GM12878 (cell line): ENCODE measurements around the gene PACS1. TPM values are rescaled to one million over a fixed set of nuclear protein-coding genes. Genes with fewer than 3 reads are reported as not detected.

Source experiments
- ATAC-seq: fragments of 200-7000 bp; cut with Tn5 transposase; 3 replicates; pipeline ENCODE4 v1.9.1; 2020; ENCODE audit warnings: mild to moderate bottlenecking, moderate library complexity
- BruUV-seq: library from RNA; stranded (reverse); fragments of 400-500 nt; replicated peaks from 2 replicates; lab custom pipeline; 2021; lab: Mats Ljungman, UMichigan
- CTCF ChIA-PET: fragments of 300-600 bp; sonication (Branson Sonifier 250); formaldehyde crosslinking; extraction: SDS; loops from one replicate; lab custom pipeline; 2021; ENCODE audit warnings: inconsistent platforms; lab: Yijun Ruan, JAX
- POLR2A ChIA-PET: fragments of 350-600 bp; formaldehyde crosslinking; extraction: SDS; loops from one replicate; lab custom pipeline; 2021; ENCODE audit warnings: inconsistent platforms; lab: Charles Lee
- RAD21 ChIA-PET: fragments of 300-600 bp; sonication (Branson Sonifier 250); formaldehyde crosslinking; loops from one replicate; lab custom pipeline; 2023; ENCODE audit warnings: antibody characterized with exemption; ENCODE audit not compliant: unreplicated experiment; lab: Charles Lee
- SMC1A ChIA-PET: fragments of 300-600 bp; sonication (Branson Sonifier 250); formaldehyde crosslinking; loops from one replicate; lab custom pipeline; 2023; ENCODE audit not compliant: unreplicated experiment, uncharacterized antibody; lab: Charles Lee
- DNase-seq: peaks from one replicate; pipeline ENCODE4 v3.0.0-alpha.2; 2011; ENCODE audit warnings: low read depth, low spot score
- FAIRE-seq: peaks from 3 replicates; lab custom pipeline; 2011; peaks lifted over from hg19 to GRCh38; lab: Jason Lieb, UNC
- H2AFZ ChIP-seq: 2 replicates; pipeline ENCODE4 v1.6.0; 2011; ENCODE audit warnings: low read depth, low read length, control low read depth; ENCODE audit not compliant: control insufficient read depth
- H3K27ac ChIP-seq: 2 replicates; pipeline ENCODE4 v1.5.1; 2011; ENCODE audit warnings: control low read depth; ENCODE audit not compliant: control insufficient read depth, insufficient read depth
- H3K27me3 ChIP-seq, 2 experiments: replicated peaks in 1 of 2; 2 replicates each; pipeline versions ENCODE4 v1.6.0 to v1.6.1; 2011; ENCODE audit warnings: low read length in 1 of 2; ENCODE audit not compliant: control insufficient read depth in 2 of 2, insufficient read depth in 2 of 2
- H3K36me3 ChIP-seq, 2 experiments: 2 replicates each; pipeline ENCODE4 v1.5.1; 2011; ENCODE audit warnings: low read length in 1 of 2; ENCODE audit not compliant: control insufficient read depth in 2 of 2, insufficient read depth in 2 of 2
- H3K4me1 ChIP-seq: 2 replicates; pipeline ENCODE4 v1.6.1; 2011; ENCODE audit warnings: mild to moderate bottlenecking, low read length, moderate library complexity, mixed read lengths; ENCODE audit not compliant: control insufficient read depth, insufficient read depth
- H3K4me2 ChIP-seq: 2 replicates; pipeline ENCODE4 v1.6.0; 2011; ENCODE audit warnings: control low read depth; ENCODE audit not compliant: control insufficient read depth, insufficient read depth
- H3K4me3 ChIP-seq: fragments of 200-600 bp; sonication (generic); 2 replicates; pipeline ENCODE4 v1.5.1; 2016
- H3K79me2 ChIP-seq: 2 replicates; pipeline ENCODE4 v1.6.0; 2011; ENCODE audit warnings: low read length; ENCODE audit not compliant: control insufficient read depth, insufficient read depth
- H3K9ac ChIP-seq: 2 replicates; pipeline ENCODE4 v1.8.0; 2011; ENCODE audit warnings: low read length, control low read depth, mixed read lengths; ENCODE audit not compliant: control insufficient read depth, insufficient read depth
- H3K9me3 ChIP-seq: replicated peaks from 3 replicates; pipeline ENCODE4 v1.5.1; 2011; ENCODE audit warnings: mild to moderate bottlenecking, low read length; ENCODE audit not compliant: control insufficient read depth, insufficient read depth
- H4K20me1 ChIP-seq: 2 replicates; pipeline ENCODE4 v1.6.0; 2011; ENCODE audit not compliant: control insufficient read depth, insufficient read depth
- CEBPB ChIP-seq, 2 experiments: fragments of 150-350 bp in 1 of 2; IDR thresholded peaks; 2 replicates each; pipeline ENCODE4 v1.6.1; 2012 to 2014; ENCODE audit warnings: low read depth in 2 of 2, low read length in 2 of 2, borderline replicate concordance in 1 of 2, inconsistent platforms in 1 of 2
- CHD2 ChIP-seq: IDR thresholded peaks from 2 replicates; pipeline ENCODE4 v1.6.1; 2011; ENCODE audit warnings: low read depth, low read length, improper control_type of control experiment, borderline replicate concordance
- FOS ChIP-seq: IDR thresholded peaks from 3 replicates; pipeline ENCODE4 v1.6.1; 2011; ENCODE audit warnings: borderline replicate concordance; ENCODE audit not compliant: insufficient read length; ENCODE audit errors: extremely low read depth
- FOXK2 ChIP-seq: fragments of 450-650 bp; IDR thresholded peaks from 2 replicates; pipeline ENCODE4 v1.6.1; 2017; ENCODE audit warnings: mild to moderate bottlenecking, moderate library complexity
- FOXM1 ChIP-seq: IDR thresholded peaks from 2 replicates; pipeline ENCODE4 v1.6.1; 2012; ENCODE audit warnings: low read depth, mild to moderate bottlenecking, inconsistent platforms, low read length, moderate library complexity
- GATAD2B ChIP-seq: fragments of 450-650 bp; conservative IDR thresholded peaks from 2 replicates; pipeline ENCODE4 v1.6.1; 2017; ENCODE audit warnings: low read depth, mild to moderate bottlenecking, moderate library complexity
- LARP7 ChIP-seq: fragments of 450-650 bp; IDR thresholded peaks from 2 replicates; pipeline ENCODE4 v1.6.1; 2017; ENCODE audit warnings: mild to moderate bottlenecking
- MEF2B ChIP-seq: fragments of 450-650 bp; IDR thresholded peaks from 2 replicates; pipeline ENCODE4 v1.6.1; 2018; ENCODE audit warnings: mild to moderate bottlenecking, moderate library complexity; ENCODE audit not compliant: partially characterized antibody, poor library complexity, severe bottlenecking
- MTA3 ChIP-seq: IDR thresholded peaks from 2 replicates; pipeline ENCODE4 v1.6.1; 2012; ENCODE audit warnings: low read length, inconsistent platforms, borderline replicate concordance
- NFXL1 ChIP-seq: fragments of 450-650 bp; IDR thresholded peaks from 2 replicates; pipeline ENCODE4 v1.6.1; 2017; ENCODE audit warnings: antibody characterized with exemption, mild to moderate bottlenecking, borderline replicate concordance
- NR2C2 ChIP-seq: IDR thresholded peaks from 2 replicates; pipeline ENCODE4 v1.6.1; 2011; ENCODE audit warnings: borderline replicate concordance, low read depth; ENCODE audit not compliant: control insufficient read depth, insufficient read length
- RBBP5 ChIP-seq: fragments of 200-600 bp; sonication (generic); conservative IDR thresholded peaks from 2 replicates; pipeline ENCODE4 v1.6.1; 2016
- RUNX3 ChIP-seq: IDR thresholded peaks from 2 replicates; pipeline ENCODE4 v1.6.1; 2012; ENCODE audit warnings: low read length, inconsistent platforms
- SREBF2 ChIP-seq: IDR thresholded peaks from 2 replicates; pipeline ENCODE4 v1.6.1; 2012; ENCODE audit warnings: mild to moderate bottlenecking, low read length
- TARDBP ChIP-seq: IDR thresholded peaks from 2 replicates; pipeline ENCODE4 v1.6.1; 2016; ENCODE audit warnings: borderline replicate concordance
- WRNIP1 ChIP-seq: IDR thresholded peaks from 2 replicates; pipeline ENCODE4 v1.6.1; 2011; ENCODE audit warnings: low read depth, low read length, improper control_type of control experiment, borderline replicate concordance
- ZNF24 ChIP-seq: fragments of 450-650 bp; IDR thresholded peaks from 2 replicates; pipeline ENCODE4 v1.6.1; 2017; ENCODE audit warnings: antibody characterized with exemption, mild to moderate bottlenecking
- whole genome bisulfite sequencing: methylation state at CpG from one replicate; pipeline ENCODE4 v1.1.6; 2016; ENCODE audit warnings: low lambda C conversion rate; ENCODE audit not compliant: insufficient replicate concordance, insufficient coverage; ENCODE audit errors: missing lambda C conversion rate; 5-methylcytosine and 5-hydroxymethylcytosine counted together
- in situ Hi-C: fragments of 300-500 bp; cut with MboI; formaldehyde crosslinking; loops from 9 replicates; pipeline ENCODE4 v1.14.3; 2018; ENCODE audit warnings: mixed read lengths
- intact Hi-C: fragments of 100-400 bp; cut with micrococcal nuclease; formaldehyde crosslinking; loops from one replicate; pipeline ENCODE4 v1.14.2; 2022; ENCODE audit not compliant: unreplicated experiment
- polyA plus RNA-seq, 11 experiments: library from polyadenylated mRNA; depleted of rRNA in 4 of 11; unstranded in 6 of 11; stranded (reverse) in 5 of 11; fragments of >200 nt; fragmentation: Nextera tagmentation in 4 of 11; fragmentation: Illumina TruSeq in 1 of 11; extraction: Ambion mirVana in 4 of 11; extraction: Trizol in 1 of 11; gene quantifications; 1 replicate in 1 of 11; 2 replicates in 10 of 11; pipeline versions ENCODE4 v1.2.1 to v1.2.3, GENCODE V29; 2011 to 2016; ENCODE audit warnings: inconsistent platforms in 2 of 11, missing spikeins in 2 of 11, low read depth in 1 of 11
- total RNA-seq, 4 experiments: library from RNA; depleted of rRNA in 3 of 4; stranded (reverse); fragments of >200 nt in 3 of 4; fragmentation: Illumina TruSeq in 1 of 4; extraction: Trizol in 1 of 4; gene quantifications; 2 replicates each; pipeline versions ENCODE4 v1.2.1 to v1.2.3, GENCODE V29; 2013 to 2021
- TF ChIP-seq, protein P1 (sequence below): fragments of 450-650 bp; IDR thresholded peaks from 2 replicates; pipeline ENCODE4 v1.6.1; 2017; ENCODE audit warnings: mild to moderate bottlenecking
- TF ChIP-seq, protein P2 (sequence below): fragments of 450-650 bp; IDR thresholded peaks from 2 replicates; pipeline ENCODE4 v1.6.1; 2017; ENCODE audit warnings: low read depth, mild to moderate bottlenecking, moderate library complexity
- TF ChIP-seq, protein P3 (sequence below): fragments of 450-650 bp; IDR thresholded peaks from 2 replicates; pipeline ENCODE4 v1.6.1; 2014; ENCODE audit warnings: mild to moderate bottlenecking

Gene PACS1
- total and polyA plus RNA-seq, 10 of the 15 experiments (the other 5 are each of a cell fraction or from before 2014, with no cell fraction given) = 1.1 to 74.3 (median 17.9) TPM

DNA sequence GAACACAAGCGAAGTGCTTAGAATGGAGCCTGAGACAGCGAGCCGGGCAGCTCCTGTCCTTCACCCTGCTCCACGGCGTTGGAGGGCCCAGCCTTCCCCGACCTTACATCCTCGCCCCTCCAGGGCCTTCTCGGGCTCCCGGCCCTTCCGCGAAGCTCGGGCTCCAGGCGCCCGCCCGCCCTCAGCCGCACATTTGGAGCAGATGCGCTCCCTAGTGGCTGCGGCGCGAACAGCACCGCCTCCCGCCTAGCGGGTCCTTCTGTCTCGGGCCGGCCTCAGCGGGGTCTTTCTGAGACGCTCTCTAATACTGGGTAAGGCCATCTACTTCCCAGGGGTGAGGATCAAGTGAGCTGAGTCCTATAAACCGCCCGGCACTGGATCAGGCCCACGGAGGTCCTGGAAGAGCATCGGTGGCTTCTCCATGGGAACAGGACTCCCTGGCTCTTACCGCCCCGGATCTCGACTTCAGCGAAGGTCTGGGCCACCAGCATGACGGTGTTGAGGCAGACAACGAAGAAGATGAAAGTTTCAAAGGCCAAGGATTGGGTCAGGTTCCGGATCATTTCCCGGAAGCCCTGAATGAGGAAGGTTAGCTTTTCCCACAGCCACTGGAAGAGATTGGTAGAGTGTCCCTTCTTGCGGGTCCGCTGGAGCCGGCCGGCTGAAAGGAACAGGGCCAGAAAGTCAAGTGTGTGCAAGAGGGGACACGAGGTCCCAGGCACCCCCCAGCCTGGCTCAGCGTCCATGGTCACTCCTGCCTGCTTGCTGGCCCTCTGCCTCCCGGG is 47.5 kb upstream of the PACS1 start:
- H3K9ac ChIP-seq = no peak overlapping the region
- H2AFZ ChIP-seq = peak overlapping the region; percentile 13; the same call in 1 of the 2 replicates
- 0 out of 4 replicates have a peak, but pooled peaks cover 0 to 3% of the 10 kb centered on the region in 2 experiments for H3K27me3 ChIP-seq
- DNase-seq (no peak), FAIRE-seq (no peak), ATAC-seq (peak; percentile 95)
- POLR2A ChIA-PET = interaction anchor here (0.6 to 1.0 kb wide), 3 partner anchors 29 to 513 kb away, joined by 3 to 6 read pairs (median 4); partner anchors contain the start of gene CCDC85B
- H3K79me2 ChIP-seq = no peaks in the 10 kb centered on the region
- SMC1A ChIA-PET = interaction anchor here (0.6 to 1.9 kb wide), 11 partner anchors 22 to 347 kb away, joined by 3 to 10 read pairs (median 3); no protein-coding TSS in a partner anchor
- no TSS peak for BruUV-seq
- in situ Hi-C loops (no loop called here), intact Hi-C loops (no loop called here)
- H3K4me1 ChIP-seq = no peaks in the 10 kb centered on the region
- no peaks in the 10 kb centered on the region for H3K9me3 ChIP-seq
- no peak overlapping the region for H3K4me2 ChIP-seq
- WGBS = 22% methylated on average over 46 of the region's 46 CpGs
- H4K20me1 ChIP-seq = no peaks in the 10 kb centered on the region
- CTCF ChIA-PET = interaction anchor here (0.5 to 2.8 kb wide), 45 partner anchors 8 to 484 kb away, joined by 3 to 31 read pairs (median 4); partner anchors contain the start of genes BANF1, CCDC85B, CST6 and EIF1AD
- no peak overlapping the region for H3K27ac ChIP-seq
- H3K36me3 ChIP-seq = no peaks in the 10 kb centered on the region
- RAD21 ChIA-PET = interaction anchor here (0.6 to 1.5 kb wide), 7 partner anchors 22 to 190 kb away, joined by 3 to 6 read pairs (median 4); partner anchors contain the start of genes CCDC85B and FIBP
- no peak overlapping the region for H3K4me3 ChIP-seq
- TF ChIP-seq, protein P1, sequence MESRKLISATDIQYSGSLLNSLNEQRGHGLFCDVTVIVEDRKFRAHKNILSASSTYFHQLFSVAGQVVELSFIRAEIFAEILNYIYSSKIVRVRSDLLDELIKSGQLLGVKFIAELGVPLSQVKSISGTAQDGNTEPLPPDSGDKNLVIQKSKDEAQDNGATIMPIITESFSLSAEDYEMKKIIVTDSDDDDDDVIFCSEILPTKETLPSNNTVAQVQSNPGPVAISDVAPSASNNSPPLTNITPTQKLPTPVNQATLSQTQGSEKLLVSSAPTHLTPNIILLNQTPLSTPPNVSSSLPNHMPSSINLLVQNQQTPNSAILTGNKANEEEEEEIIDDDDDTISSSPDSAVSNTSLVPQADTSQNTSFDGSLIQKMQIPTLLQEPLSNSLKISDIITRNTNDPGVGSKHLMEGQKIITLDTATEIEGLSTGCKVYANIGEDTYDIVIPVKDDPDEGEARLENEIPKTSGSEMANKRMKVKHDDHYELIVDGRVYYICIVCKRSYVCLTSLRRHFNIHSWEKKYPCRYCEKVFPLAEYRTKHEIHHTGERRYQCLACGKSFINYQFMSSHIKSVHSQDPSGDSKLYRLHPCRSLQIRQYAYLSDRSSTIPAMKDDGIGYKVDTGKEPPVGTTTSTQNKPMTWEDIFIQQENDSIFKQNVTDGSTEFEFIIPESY = no peak
- TF ChIP-seq FOXM1 (no peak), GATAD2B (no peak), NFXL1 (no peak), SREBF2 (no peak), LARP7 (peak; percentile 44; the same call in 1 of the 2 replicates), FOXK2 (no peak), CHD2 (no peak), ZNF24 (no peak), MEF2B (no peak), RBBP5 (no peak), FOS (no peak), MTA3 (no peak), RUNX3 (0 out of 2 replicates have a peak, but pooled peaks have one; percentile 21), WRNIP1 (no peak), TARDBP (no peak), NR2C2 (no peak), CEBPB (IDR thresholded peaks at IDR 0.05; ENCODE audit: borderline replicate concordance in 1 of 2, low read depth in 2 of 2, low read length in 2 of 2) (no peak)
- TF ChIP-seq, protein P2, sequence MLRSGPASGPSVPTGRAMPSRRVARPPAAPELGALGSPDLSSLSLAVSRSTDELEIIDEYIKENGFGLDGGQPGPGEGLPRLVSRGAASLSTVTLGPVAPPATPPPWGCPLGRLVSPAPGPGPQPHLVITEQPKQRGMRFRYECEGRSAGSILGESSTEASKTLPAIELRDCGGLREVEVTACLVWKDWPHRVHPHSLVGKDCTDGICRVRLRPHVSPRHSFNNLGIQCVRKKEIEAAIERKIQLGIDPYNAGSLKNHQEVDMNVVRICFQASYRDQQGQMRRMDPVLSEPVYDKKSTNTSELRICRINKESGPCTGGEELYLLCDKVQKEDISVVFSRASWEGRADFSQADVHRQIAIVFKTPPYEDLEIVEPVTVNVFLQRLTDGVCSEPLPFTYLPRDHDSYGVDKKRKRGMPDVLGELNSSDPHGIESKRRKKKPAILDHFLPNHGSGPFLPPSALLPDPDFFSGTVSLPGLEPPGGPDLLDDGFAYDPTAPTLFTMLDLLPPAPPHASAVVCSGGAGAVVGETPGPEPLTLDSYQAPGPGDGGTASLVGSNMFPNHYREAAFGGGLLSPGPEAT = no peak
- TF ChIP-seq, protein P3, sequence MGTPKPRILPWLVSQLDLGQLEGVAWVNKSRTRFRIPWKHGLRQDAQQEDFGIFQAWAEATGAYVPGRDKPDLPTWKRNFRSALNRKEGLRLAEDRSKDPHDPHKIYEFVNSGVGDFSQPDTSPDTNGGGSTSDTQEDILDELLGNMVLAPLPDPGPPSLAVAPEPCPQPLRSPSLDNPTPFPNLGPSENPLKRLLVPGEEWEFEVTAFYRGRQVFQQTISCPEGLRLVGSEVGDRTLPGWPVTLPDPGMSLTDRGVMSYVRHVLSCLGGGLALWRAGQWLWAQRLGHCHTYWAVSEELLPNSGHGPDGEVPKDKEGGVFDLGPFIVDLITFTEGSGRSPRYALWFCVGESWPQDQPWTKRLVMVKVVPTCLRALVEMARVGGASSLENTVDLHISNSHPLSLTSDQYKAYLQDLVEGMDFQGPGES = no peak
